HG03439 (cell line): ENCODE measurements around the gene CCDC86.
"Not testable (repeated sequence)": the region's sequence is repeated elsewhere in the genome, so short reads cannot be mapped to it uniquely, and the experiment has no call there.

ENCODE experiments used
- ATAC-seq: cut with Tn5 transposase; IDR thresholded peaks from one replicate; pipeline ENCODE4 v1.9.1; 2021; ENCODE audit warnings: mild to moderate bottlenecking, moderate library complexity; ENCODE audit not compliant: unreplicated experiment

CCDC86 gene, protein sequence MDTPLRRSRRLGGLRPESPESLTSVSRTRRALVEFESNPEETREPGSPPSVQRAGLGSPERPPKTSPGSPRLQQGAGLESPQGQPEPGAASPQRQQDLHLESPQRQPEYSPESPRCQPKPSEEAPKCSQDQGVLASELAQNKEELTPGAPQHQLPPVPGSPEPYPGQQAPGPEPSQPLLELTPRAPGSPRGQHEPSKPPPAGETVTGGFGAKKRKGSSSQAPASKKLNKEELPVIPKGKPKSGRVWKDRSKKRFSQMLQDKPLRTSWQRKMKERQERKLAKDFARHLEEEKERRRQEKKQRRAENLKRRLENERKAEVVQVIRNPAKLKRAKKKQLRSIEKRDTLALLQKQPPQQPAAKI

DNA sequence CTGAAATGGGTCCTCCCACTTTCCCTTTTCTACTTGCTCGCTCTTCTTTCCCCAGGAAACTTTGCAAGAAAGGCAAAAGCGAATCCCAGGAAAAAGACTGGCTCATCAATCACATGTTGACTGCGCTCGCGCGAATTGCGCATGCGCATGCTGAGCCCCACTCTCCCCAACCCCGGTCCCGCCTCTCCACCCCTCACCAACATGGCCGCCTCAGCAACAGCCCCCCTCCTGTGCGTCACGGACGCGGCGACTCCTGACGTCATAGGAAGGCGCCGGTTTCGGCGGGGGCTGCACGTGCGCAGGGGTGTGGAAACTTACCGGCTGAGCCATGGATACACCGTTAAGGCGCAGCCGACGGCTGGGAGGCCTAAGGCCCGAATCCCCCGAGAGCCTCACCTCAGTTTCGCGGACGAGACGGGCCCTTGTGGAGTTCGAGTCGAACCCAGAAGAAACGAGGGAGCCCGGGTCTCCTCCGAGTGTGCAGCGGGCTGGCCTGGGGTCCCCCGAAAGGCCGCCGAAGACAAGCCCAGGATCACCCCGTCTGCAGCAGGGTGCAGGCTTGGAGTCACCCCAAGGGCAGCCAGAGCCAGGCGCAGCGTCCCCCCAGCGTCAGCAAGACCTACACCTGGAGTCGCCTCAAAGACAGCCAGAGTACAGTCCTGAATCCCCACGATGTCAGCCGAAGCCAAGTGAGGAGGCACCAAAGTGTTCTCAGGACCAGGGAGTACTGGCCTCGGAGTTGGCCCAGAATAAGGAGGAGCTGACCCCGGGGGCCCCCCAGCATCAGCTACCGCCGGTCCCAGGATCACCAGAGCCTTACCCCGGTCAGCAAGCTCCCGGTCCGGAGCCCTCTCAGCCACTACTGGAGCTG, at the start of gene CCDC86:
CCDC86 (plus strand) TSS at position 317 of the 871 bp plus-strand sequence; CDS start at position 329, 12 bp downstream.
- peak; percentile 82 for ATAC-seq

- no peak for ATAC-seq
These were observed 49.4 kb upstream of the CCDC86 start for GRCh38 chr11:60792521-60792920.

- ATAC-seq, result no peak
These were observed 46.6 kb upstream of the CCDC86 start for GRCh38 chr11:60795291-60795690.

GRCh38 chr11:60797846-60798630, 43.9 kb upstream of the CCDC86 start:
- ATAC-seq, result no peak

GRCh38 chr11:60798631-60799030, 43.3 kb upstream of the CCDC86 start:
- no peak for ATAC-seq

GRCh38 chr11:60801194-60801593, 40.7 kb upstream of the CCDC86 start:
- ATAC-seq, result no peak

DNA sequence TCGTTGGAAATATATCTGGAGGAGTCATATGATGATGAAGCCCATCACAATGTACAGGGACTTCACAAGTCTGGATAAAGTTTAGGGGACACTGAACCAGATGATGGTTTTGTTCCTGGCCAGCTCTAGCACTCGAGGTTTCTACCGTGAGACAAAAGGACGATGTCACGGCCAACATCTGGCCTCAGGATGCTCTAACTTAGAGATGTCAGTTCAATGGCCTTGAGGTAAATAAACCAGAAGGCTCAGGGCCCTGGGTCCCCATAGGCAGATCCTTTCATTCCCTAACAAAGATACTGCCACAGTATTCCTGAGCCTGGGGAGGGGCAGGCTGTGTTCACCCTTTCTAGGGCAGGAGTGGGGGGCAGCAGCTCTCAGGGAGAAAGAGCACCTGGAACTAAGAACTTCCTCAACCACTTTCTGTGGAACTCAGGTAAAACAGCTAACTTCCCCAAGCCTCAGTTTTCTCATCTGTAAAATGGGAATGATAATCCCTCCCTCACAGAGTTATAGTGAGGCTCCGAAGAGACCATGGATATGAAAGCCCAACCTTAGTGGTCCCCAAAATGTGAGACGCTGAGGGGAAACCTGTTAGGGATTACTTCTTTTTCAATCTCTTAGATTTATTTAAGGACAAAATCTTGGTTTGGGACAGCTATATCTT, 38.5 kb upstream of the CCDC86 start:
- ATAC-seq, result no peak

DNA sequence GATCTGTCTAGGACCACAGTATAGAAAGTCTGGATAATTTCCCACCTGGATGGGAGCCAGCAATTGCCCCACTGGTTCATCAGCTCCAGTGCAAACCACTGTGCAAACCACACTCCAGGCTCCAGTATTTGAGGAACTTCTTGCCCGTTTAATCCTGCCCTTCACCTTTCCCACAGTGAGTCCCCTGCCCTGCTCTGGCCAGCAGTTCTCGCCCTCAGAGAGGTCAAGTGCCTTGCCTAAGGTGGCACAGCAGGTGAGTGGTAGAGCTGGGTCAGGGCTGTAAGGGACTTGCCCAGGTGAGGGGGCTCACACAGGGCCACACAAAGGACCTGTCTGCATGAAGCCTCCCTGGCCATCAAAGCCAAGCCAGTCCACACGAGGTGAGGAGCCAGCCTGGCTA, 32.7 kb upstream of the CCDC86 start:
- no peak for ATAC-seq

- no peak for ATAC-seq
These were observed 32.2 kb upstream of the CCDC86 start for GRCh38 chr11:60809691-60810090.

GRCh38 chr11:60810151-60810550, 31.8 kb upstream of the CCDC86 start:
- ATAC-seq, result no peak

GRCh38 chr11:60810569-60810968, 31.3 kb upstream of the CCDC86 start:
- ATAC-seq, result no peak

DNA sequence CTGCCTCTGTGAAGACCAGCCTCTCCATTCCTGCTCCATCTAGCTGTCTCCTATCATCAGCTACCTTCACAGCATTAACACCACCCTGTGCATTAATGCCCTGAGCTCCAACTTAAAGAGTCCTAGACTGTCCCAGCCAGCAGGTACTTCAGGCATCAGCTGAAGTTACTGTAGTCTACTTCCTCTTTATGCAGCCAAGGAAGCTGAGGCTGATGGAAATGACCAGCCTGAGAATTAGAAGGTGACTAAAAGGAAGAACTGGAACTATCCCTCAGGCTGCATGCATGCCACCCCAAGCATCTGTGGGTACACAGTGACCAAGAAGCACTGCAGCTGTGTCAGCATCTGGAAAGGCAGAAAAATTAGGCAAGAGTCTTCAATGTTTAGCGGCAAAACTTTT, 28.6 kb upstream of the CCDC86 start:
- ATAC-seq, result no peak

DNA sequence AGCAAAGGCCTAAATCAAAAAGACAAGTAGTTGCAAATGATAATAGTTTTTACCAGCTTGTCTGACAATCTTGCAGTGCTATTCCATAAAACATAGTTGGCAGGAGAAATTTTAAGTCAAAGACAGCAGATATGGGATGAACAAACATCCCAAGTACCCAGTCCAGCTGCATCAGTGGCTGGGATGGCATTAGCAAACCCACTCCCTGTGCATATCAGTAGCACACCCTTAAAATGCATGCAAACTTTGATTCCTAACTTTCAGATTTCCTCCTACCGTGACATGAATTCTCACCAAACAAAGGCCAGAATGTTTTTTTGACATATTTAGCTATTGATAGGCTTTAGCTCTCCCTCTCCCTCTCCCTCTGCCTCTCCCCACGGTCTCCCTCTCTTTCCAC, 27.8 kb upstream of the CCDC86 start:
- no peak for ATAC-seq

DNA sequence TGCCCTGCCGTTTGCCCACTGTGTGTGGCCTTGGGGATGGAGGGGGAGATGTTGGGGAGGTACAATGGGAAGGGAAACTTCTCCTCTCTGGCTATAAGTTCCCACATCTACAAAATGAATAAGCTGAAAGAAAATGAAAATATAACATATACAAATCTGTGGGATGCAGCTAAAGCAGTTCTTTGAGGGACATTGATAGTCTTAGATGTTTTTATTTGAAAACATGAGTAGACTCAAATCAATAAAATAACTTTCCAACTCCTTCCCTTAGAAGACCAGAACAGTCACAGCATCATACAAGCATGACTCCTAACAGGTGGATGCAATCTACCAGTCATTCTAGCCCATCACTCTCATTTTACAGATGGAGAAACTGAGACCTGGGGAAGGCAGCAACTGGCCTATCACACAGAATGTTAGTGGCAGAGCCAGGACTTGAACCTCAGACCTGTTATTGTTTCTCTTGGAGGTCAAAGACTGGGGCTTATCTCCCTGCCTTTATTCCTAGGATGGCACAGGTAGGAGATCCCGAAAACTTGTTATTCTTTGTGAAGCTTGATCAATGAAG, 25.2 kb upstream of the CCDC86 start:
- ATAC-seq, result no peak

GRCh38 chr11:60818057-60818456, 23.9 kb upstream of the CCDC86 start:
- ATAC-seq, result no peak

GRCh38 chr11:60821827-60822599, 19.9 kb upstream of the CCDC86 start:
- no peak for ATAC-seq

DNA sequence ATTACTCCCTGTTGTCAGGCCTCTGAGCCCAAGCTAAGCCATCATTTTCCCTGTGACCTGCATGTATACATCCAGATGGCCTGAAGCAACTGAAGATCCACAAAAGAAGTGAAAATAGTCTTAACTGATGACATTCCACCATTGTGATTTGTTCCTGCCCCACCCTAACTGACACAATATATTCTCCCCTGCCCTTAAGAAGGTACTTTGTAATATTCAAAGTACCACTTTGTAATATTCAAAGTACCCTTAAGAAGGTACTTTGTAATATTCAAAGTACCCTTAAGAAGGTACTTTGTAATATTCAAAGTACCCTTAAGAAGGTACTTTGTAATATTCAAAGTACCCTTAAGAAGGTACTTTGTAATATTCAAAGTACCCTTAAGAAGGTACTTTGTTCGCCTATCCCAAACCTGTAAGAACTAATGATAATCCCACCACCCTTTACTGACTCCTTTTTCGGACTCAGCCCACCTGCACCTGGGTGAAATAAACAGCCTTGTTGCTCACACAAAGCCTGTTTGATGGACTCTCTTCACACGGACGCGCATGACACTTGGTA, 18.1 kb upstream of the CCDC86 start:
- not testable (repeated sequence) for ATAC-seq

DNA sequence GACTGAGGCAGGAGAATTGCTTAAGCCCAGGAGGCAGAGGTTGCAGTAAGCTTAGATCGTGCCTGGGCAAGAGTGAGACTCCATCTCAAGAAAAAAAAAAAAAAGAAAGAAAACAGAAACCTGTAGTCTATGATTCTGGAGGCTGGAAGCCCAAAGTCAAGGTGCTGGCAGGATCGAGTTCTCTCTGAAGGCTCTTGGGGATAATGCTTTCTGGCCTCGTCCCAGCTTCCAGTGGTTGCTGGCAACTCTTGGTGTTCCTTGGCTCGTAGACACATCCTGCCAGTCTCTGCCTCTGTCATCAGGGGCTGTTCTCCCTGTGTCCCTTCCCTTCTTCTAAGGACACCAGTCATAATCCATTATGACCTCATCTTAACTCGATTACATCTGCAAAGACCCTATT, 16.8 kb upstream of the CCDC86 start:
- no peak for ATAC-seq

DNA sequence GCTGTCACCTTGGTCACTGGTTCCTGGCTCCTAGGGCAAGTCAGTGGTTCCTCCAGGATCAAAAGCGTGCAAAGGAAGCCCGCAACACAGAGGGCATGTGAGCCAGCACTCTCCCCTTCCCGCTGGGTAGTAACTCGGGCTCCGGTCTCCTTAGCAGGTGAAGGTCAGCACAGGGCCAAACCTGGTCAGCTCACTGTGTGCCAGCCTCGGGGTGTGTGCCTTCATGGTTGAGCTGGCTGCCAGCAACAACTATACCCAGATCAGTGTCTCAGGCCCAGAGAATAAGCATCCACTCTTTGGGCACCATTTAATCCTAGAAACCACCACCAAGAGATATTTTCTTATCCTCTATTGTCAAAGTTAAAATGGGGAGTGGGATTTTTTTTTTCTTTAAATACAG, 16.1 kb upstream of the CCDC86 start:
- no peak for ATAC-seq
